Astrocyte of the spinal cord (primary cell): ENCODE data around the gene TRIM8.

Source experiments
- DNase-seq: peaks from one replicate; pipeline ENCODE4 v3.0.0; 2011; ENCODE audit warnings: low read depth, low spot score
- H3K4me3 ChIP-seq: 2 replicates; pipeline ENCODE4 v1.5.1; 2011; ENCODE audit warnings: low read depth, mild to moderate bottlenecking, low read length, moderate library complexity
- CTCF ChIP-seq: IDR thresholded peaks from 2 replicates; pipeline ENCODE4 v1.5.1; 2012; ENCODE audit warnings: low read depth, mild to moderate bottlenecking, low read length, inconsistent platforms
- in situ Hi-C: cut with HindIII; loops from 2 replicates; pipeline ENCODE4 v1.10.0; 2017; ENCODE audit warnings: low sequenced_read_pairs

TRIM8 gene

DNA sequence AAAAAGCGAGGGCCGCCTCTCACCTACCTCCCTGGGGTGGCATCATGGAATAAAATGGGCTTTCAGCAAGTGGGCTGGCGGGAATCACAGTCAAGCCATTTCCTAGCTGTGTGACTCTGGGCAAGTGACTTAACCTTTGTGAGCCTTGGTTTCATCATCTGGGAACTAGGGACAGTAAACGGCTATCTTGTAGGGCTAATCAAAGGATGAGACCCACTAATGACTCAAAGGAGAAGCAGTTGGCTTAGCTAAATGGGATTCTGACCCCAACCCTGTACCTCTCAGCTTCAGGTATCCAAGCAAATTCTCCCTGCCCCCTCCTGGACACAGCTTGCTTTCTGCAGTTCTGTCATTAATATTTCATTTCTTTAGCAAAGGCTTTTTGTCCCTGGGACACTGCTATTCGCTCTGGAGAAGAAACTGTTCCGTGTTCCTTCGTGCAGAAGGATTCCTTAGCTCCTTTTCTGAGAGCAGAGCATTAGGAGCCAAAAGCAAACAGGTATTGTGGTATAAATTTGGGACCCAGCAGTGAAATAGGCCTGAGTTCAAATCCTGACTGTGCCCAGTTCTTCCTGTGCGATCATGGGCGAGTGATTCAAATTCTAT lies 25.9 kb downstream of the TRIM8 start:
- H3K4me3 ChIP-seq, result no peak overlapping the region
- DNase-seq, result no peak
- in situ Hi-C loops, result no loop called here
- no peak for TF ChIP-seq CTCF

- no peak for TF ChIP-seq CTCF
- no peak for DNase-seq
- in situ Hi-C loops, result no loop called here
- H3K4me3 ChIP-seq, result no peak overlapping the region
Observed at GRCh38 chr10:102670871-102671434, 26.7 kb downstream of the TRIM8 start.

- in situ Hi-C loops, result no loop called here
- no peak overlapping the region for H3K4me3 ChIP-seq
- DNase-seq, result no peak
- TF ChIP-seq CTCF, result no peak
Observed at GRCh38 chr10:102673236-102673818, 29.0 kb downstream of the TRIM8 start.

- H3K4me3 ChIP-seq, result peak overlapping the region; percentile 1
- peak; percentile 76 for DNase-seq
- in situ Hi-C loops, result no loop called here
- no peak for TF ChIP-seq CTCF
Observed at GRCh38 chr10:102673819-102674511, 29.7 kb downstream of the TRIM8 start.

- no peak for DNase-seq
- in situ Hi-C loops, result no loop called here
- H3K4me3 ChIP-seq, result no peak overlapping the region
Observed at GRCh38 chr10:102674566-102674965, 30.3 kb downstream of the TRIM8 start.

More at GRCh38 chr10:102674566-102674965, 30.3 kb downstream of the TRIM8 start:
- TF ChIP-seq CTCF, result no peak
